ENCODE results near the gene SPEN.

GRCh38 chr1:15833842-15834405 is 13.6 kb upstream of the SPEN start:
- TF ChIP-seq, protein P1, sequence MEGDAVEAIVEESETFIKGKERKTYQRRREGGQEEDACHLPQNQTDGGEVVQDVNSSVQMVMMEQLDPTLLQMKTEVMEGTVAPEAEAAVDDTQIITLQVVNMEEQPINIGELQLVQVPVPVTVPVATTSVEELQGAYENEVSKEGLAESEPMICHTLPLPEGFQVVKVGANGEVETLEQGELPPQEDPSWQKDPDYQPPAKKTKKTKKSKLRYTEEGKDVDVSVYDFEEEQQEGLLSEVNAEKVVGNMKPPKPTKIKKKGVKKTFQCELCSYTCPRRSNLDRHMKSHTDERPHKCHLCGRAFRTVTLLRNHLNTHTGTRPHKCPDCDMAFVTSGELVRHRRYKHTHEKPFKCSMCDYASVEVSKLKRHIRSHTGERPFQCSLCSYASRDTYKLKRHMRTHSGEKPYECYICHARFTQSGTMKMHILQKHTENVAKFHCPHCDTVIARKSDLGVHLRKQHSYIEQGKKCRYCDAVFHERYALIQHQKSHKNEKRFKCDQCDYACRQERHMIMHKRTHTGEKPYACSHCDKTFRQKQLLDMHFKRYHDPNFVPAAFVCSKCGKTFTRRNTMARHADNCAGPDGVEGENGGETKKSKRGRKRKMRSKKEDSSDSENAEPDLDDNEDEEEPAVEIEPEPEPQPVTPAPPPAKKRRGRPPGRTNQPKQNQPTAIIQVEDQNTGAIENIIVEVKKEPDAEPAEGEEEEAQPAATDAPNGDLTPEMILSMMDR (IDR thresholded peaks at IDR 0.05), result no peak
- TF ChIP-seq ZFX (IDR thresholded peaks at IDR 0.05; ENCODE audit: borderline replicate concordance), result no peak

Data from 22Rv1 (cell line).